Activated CD4-positive, alpha-beta memory T cell treated with anti-CD3 and anti-CD28 coated beads for 36 hours (primary cell): ENCODE measurements around the gene ANGPTL3. TPM values are rescaled to one million over a fixed set of nuclear protein-coding genes. Genes with fewer than 3 reads are reported as not detected.
"Not testable (repeated sequence)": the region's sequence is repeated elsewhere in the genome, so short reads cannot be mapped to it uniquely, and the experiment has no call there.

ENCODE experiments used
- CTCF ChIA-PET: fragments of 350-600 bp; sonication (Branson Sonifier 250); formaldehyde crosslinking; loops from one replicate; lab custom pipeline; 2021; ENCODE audit warnings: antibody characterized with exemption, inconsistent platforms; lab: Charles Lee
- POLR2A ChIA-PET: fragments of 350-600 bp; sonication (Branson Sonifier 250); formaldehyde crosslinking; loops from one replicate; lab custom pipeline; 2021; ENCODE audit warnings: antibody characterized with exemption; lab: Charles Lee
- DNase-seq: peaks from one replicate; pipeline ENCODE4 v3.0.0-alpha.2; 2020
- H3K27ac Mint-ChIP-seq: one replicate; pipeline ENCODE4 v1.8.0; 2021; ENCODE audit warnings: mixed read lengths
- H3K27me3 Mint-ChIP-seq: one replicate; pipeline ENCODE4 v1.8.0; 2021; ENCODE audit warnings: mixed read lengths
- H3K36me3 Mint-ChIP-seq: one replicate; pipeline ENCODE4 v1.8.0; 2021; ENCODE audit warnings: mixed read lengths
- H3K4me1 Mint-ChIP-seq: one replicate; pipeline ENCODE4 v1.8.0; 2021; ENCODE audit warnings: low read depth, mixed read lengths
- H3K4me3 Mint-ChIP-seq: one replicate; pipeline ENCODE4 v1.8.0; 2021; ENCODE audit warnings: mild to moderate bottlenecking, mixed read lengths
- H3K9me3 Mint-ChIP-seq: one replicate; pipeline ENCODE4 v1.8.0; 2021; ENCODE audit warnings: mixed read lengths
- intact Hi-C: fragments of 100-400 bp; cut with micrococcal nuclease; formaldehyde crosslinking; loops from one replicate; pipeline ENCODE4 v1.15.1; 2023
- total RNA-seq, 2 experiments: library from RNA; stranded (reverse); gene quantifications; one replicate each; pipeline ENCODE4 v1.2.3, GENCODE V29; 2021

Gene ANGPTL3
- total RNA-seq, 2 experiments from 2014 or later: not detected

- intact Hi-C loops: no loop called here
- no peaks in the 10 kb centered on the region for H3K9me3 Mint-ChIP-seq
- no peaks in the 10 kb centered on the region for H3K27me3 Mint-ChIP-seq
- CTCF ChIA-PET: no interaction called here
- peaks cover 7% of the 10 kb centered on the region for H3K36me3 Mint-ChIP-seq
- peaks cover under 1% of the 10 kb centered on the region for H3K4me1 Mint-ChIP-seq
- H3K4me3 Mint-ChIP-seq: no peak overlapping the region
- POLR2A ChIA-PET: no interaction called here
- DNase-seq: no peak
- no peak overlapping the region for H3K27ac Mint-ChIP-seq
These were observed 3.4 kb upstream of the ANGPTL3 start for GRCh38 chr1:62593825-62594394.

GRCh38 chr1:62595647-62596046, 1.7 kb upstream of the ANGPTL3 start:
- Mint-ChIP-seq H3K4me1 (peaks cover 5% of the 10 kb centered on the region), H3K36me3 (peaks cover 2% of the 10 kb centered on the region), H3K27me3 (no peaks in the 10 kb centered on the region), H3K4me3 (no peak overlapping the region), H3K9me3 (no peaks in the 10 kb centered on the region), H3K27ac (no peak overlapping the region)
- intact Hi-C loops: no loop called here
- ChIA-PET POLR2A (interaction anchor here (0.5 kb wide), 1 partner anchor 17 kb away, joined by 3 read pairs; no protein-coding TSS in a partner anchor), CTCF (no interaction called here)
- no peak for DNase-seq

- Mint-ChIP-seq H3K27ac (no peak overlapping the region), H3K36me3 (peaks cover 2% of the 10 kb centered on the region), H3K4me3 (no peak overlapping the region), H3K4me1 (peaks cover 5% of the 10 kb centered on the region), H3K9me3 (no peaks in the 10 kb centered on the region), H3K27me3 (no peaks in the 10 kb centered on the region)
- ChIA-PET POLR2A (no interaction called here), CTCF (interaction anchor here (0.5 kb wide), 1 partner anchor 12 kb away, joined by 3 read pairs; no protein-coding TSS in a partner anchor)
- intact Hi-C loops: no loop called here
- DNase-seq: no peak
These were observed 1.7 kb downstream of the ANGPTL3 start for GRCh38 chr1:62599044-62599443.

- intact Hi-C loops: no loop called here
- no peak overlapping the region for H3K4me3 Mint-ChIP-seq
- H3K4me1 Mint-ChIP-seq: peaks cover 5% of the 10 kb centered on the region
- H3K27me3 Mint-ChIP-seq: no peaks in the 10 kb centered on the region
- no peaks in the 10 kb centered on the region for H3K9me3 Mint-ChIP-seq
- CTCF ChIA-PET: no interaction called here
- H3K36me3 Mint-ChIP-seq: peaks cover 2% of the 10 kb centered on the region
- POLR2A ChIA-PET: no interaction called here
- DNase-seq: no peak
- H3K27ac Mint-ChIP-seq: no peak overlapping the region
These were observed 4.1 kb downstream of the ANGPTL3 start for GRCh38 chr1:62601457-62601856.

GRCh38 chr1:62608905-62609304, 11.6 kb downstream of the ANGPTL3 start:
- intact Hi-C loops: no loop called here
- Mint-ChIP-seq H3K9me3 (no peaks in the 10 kb centered on the region), H3K27ac (no peak overlapping the region), H3K36me3 (peaks cover 2% of the 10 kb centered on the region), H3K27me3 (no peaks in the 10 kb centered on the region), H3K4me3 (no peak overlapping the region), H3K4me1 (no peaks in the 10 kb centered on the region)
- ChIA-PET CTCF (no interaction called here), POLR2A (no interaction called here)
- no peak for DNase-seq

- CTCF ChIA-PET: interaction anchor here (0.5 kb wide), 1 partner anchor 438 kb away, joined by 3 read pairs; no protein-coding TSS in a partner anchor
- POLR2A ChIA-PET, DNase-seq, H3K27ac Mint-ChIP-seq, H3K4me3 Mint-ChIP-seq, H3K9me3 Mint-ChIP-seq, H3K27me3 Mint-ChIP-seq, H3K4me1 Mint-ChIP-seq, H3K36me3 Mint-ChIP-seq, intact Hi-C loops: not testable (repeated sequence)
These were observed 13.3 kb downstream of the ANGPTL3 start for GRCh38 chr1:62610588-62610987.

- CTCF ChIA-PET: no interaction called here
- peaks cover 5% of the 10 kb centered on the region for H3K36me3 Mint-ChIP-seq
- H3K9me3 Mint-ChIP-seq: no peaks in the 10 kb centered on the region
- H3K4me1 Mint-ChIP-seq: no peaks in the 10 kb centered on the region
- H3K4me3 Mint-ChIP-seq: no peak overlapping the region
- intact Hi-C loops: no loop called here
- no peak overlapping the region for H3K27ac Mint-ChIP-seq
- no peak for DNase-seq
- H3K27me3 Mint-ChIP-seq: no peaks in the 10 kb centered on the region
- POLR2A ChIA-PET: no interaction called here
These were observed 15.4 kb downstream of the ANGPTL3 start for GRCh38 chr1:62612770-62613169.

- H3K36me3 Mint-ChIP-seq: peaks cover 5% of the 10 kb centered on the region
- intact Hi-C loops: no loop called here
- CTCF ChIA-PET: no interaction called here
- POLR2A ChIA-PET: no interaction called here
- H3K4me1 Mint-ChIP-seq: no peaks in the 10 kb centered on the region
- H3K4me3 Mint-ChIP-seq: no peak overlapping the region
- DNase-seq: no peak
- H3K27me3 Mint-ChIP-seq: no peaks in the 10 kb centered on the region
- no peak overlapping the region for H3K27ac Mint-ChIP-seq
- H3K9me3 Mint-ChIP-seq: no peaks in the 10 kb centered on the region
These were observed 16.0 kb downstream of the ANGPTL3 start for GRCh38 chr1:62613325-62613727.

- CTCF ChIA-PET: no interaction called here
- Mint-ChIP-seq H3K4me1 (no peaks in the 10 kb centered on the region), H3K27me3 (no peaks in the 10 kb centered on the region), H3K9me3 (no peaks in the 10 kb centered on the region), H3K36me3 (peaks cover 5% of the 10 kb centered on the region), H3K4me3 (no peak overlapping the region), H3K27ac (no peak overlapping the region)
- intact Hi-C loops: no loop called here
- no peak for DNase-seq
- POLR2A ChIA-PET: no interaction called here
These were observed 16.6 kb downstream of the ANGPTL3 start for GRCh38 chr1:62613890-62614289.

- H3K4me1 Mint-ChIP-seq: peaks cover 9% of the 10 kb centered on the region
- DNase-seq: no peak
- peaks cover 11% of the 10 kb centered on the region for H3K36me3 Mint-ChIP-seq
- no peaks in the 10 kb centered on the region for H3K9me3 Mint-ChIP-seq
- no peak overlapping the region for H3K4me3 Mint-ChIP-seq
- intact Hi-C loops: no loop called here
- no peak overlapping the region for H3K27ac Mint-ChIP-seq
- H3K27me3 Mint-ChIP-seq: no peaks in the 10 kb centered on the region
- ChIA-PET CTCF (no interaction called here), POLR2A (no interaction called here)
These were observed 24.6 kb downstream of the ANGPTL3 start for GRCh38 chr1:62621907-62622306.

- Mint-ChIP-seq H3K9me3 (no peaks in the 10 kb centered on the region), H3K4me3 (no peak overlapping the region), H3K27me3 (no peaks in the 10 kb centered on the region), H3K4me1 (peaks cover 9% of the 10 kb centered on the region), H3K27ac (no peak overlapping the region), H3K36me3 (peaks cover 13% of the 10 kb centered on the region)
- ChIA-PET POLR2A (no interaction called here), CTCF (interaction anchor here (0.6 to 1.1 kb wide), 2 partner anchors 95 to 121 kb away, joined by 3 read pairs; no protein-coding TSS in a partner anchor)
- no peak for DNase-seq
- intact Hi-C loops: loop anchor here (2.0 kb wide), 1 partner anchor 63 kb away; the partner anchor contains the start of gene DOCK7
These were observed 28.1 kb downstream of the ANGPTL3 start for GRCh38 chr1:62625415-62625814.

- CTCF ChIA-PET: no interaction called here
- H3K9me3 Mint-ChIP-seq: no peaks in the 10 kb centered on the region
These were observed 31.2 kb downstream of the ANGPTL3 start for GRCh38 chr1:62628506-62628905.

More at GRCh38 chr1:62628506-62628905, 31.2 kb downstream of the ANGPTL3 start:
- no peak overlapping the region for H3K4me3 Mint-ChIP-seq
- H3K27ac Mint-ChIP-seq: no peak overlapping the region
- H3K4me1 Mint-ChIP-seq: peaks cover 5% of the 10 kb centered on the region
- DNase-seq: no peak
- no peaks in the 10 kb centered on the region for H3K27me3 Mint-ChIP-seq
- intact Hi-C loops: no loop called here
- POLR2A ChIA-PET: no interaction called here
- H3K36me3 Mint-ChIP-seq: peaks cover 24% of the 10 kb centered on the region
